CD4-positive, alpha-beta T cell treated with Interleukin-12 subunit alpha and Interleukin-12 subunit beta, for 1 hour (primary cell): ENCODE data around the gene ALS2.
A peak's percentile ranks its signal among the peaks of the same experiment; 100 is the strongest.
"Not testable (repeated sequence)": the region's sequence is repeated elsewhere in the genome, so short reads cannot be mapped to it uniquely, and the experiment has no call there.

ENCODE experiments used
- DNase-seq: peaks from one replicate; pipeline ENCODE4 v3.0.0-alpha.2; 2020

Gene ALS2

GRCh38 chr2:201671205-201671604 is 109.5 kb downstream of the ALS2 start:
- DNase-seq, result not testable (repeated sequence)

- DNase-seq, result no peak
These were observed 110.9 kb downstream of the ALS2 start for GRCh38 chr2:201669865-201670264.

GRCh38 chr2:201668402-201668910 is 112.3 kb downstream of the ALS2 start:
- no peak for DNase-seq

- no peak for DNase-seq
These were observed 116.4 kb downstream of the ALS2 start for GRCh38 chr2:201664334-201664733.

- DNase-seq, result no peak
These were observed 119.4 kb downstream of the ALS2 start for GRCh38 chr2:201661366-201661765.

- DNase-seq, result no peak
These were observed 120.3 kb downstream of the ALS2 start for GRCh38 chr2:201660293-201660895.

GRCh38 chr2:201656740-201657139 is 124.0 kb downstream of the ALS2 start:
- no peak for DNase-seq

- peak; percentile 51 for DNase-seq
These were observed 124.6 kb downstream of the ALS2 start for GRCh38 chr2:201656102-201656501.

- DNase-seq, result no peak
These were observed 125.9 kb downstream of the ALS2 start for GRCh38 chr2:201654616-201655384.

GRCh38 chr2:201653221-201653620 is 127.5 kb downstream of the ALS2 start:
- DNase-seq, result no peak
